HepG2 (cell line): ENCODE measurements around the gene SEPTIN10. TPM values are rescaled to one million over a fixed set of nuclear protein-coding genes. Genes with fewer than 3 reads are reported as not detected.

Experiments
- FOXP4 ChIP-seq: sonication (generic); formaldehyde crosslinking; IDR thresholded peaks from 2 replicates; pipeline ENCODE4 v1.4.0; 2020; ENCODE audit warnings: missing genetic modification reagents
- MEIS1 ChIP-seq: sonication (generic); formaldehyde crosslinking; IDR thresholded peaks from 2 replicates; pipeline ENCODE4 v1.9.0; 2021; ENCODE audit warnings: mild to moderate bottlenecking, missing genetic modification reagents, moderate library complexity, borderline replicate concordance
- PHF8 ChIP-seq: sonication (generic); formaldehyde crosslinking; IDR thresholded peaks from 2 replicates; pipeline ENCODE4 v1.5.0; 2020; ENCODE audit warnings: missing genetic modification reagents
- PLRG1 ChIP-seq: fragments of 450-650 bp; conservative IDR thresholded peaks from 2 replicates; pipeline ENCODE4 v1.6.1; 2016
- RAD51 ChIP-seq: fragments of 450-650 bp; IDR thresholded peaks from 2 replicates; pipeline ENCODE4 v1.6.1; 2016; ENCODE audit warnings: borderline replicate concordance
- SMAD3 ChIP-seq: sonication (generic); formaldehyde crosslinking; IDR thresholded peaks from 2 replicates; pipeline ENCODE4 v1.4.0; 2020; ENCODE audit warnings: missing genetic modification reagents
- TEAD3 ChIP-seq: optimal IDR thresholded peaks from 2 replicates; pipeline ENCODE3; 2016; ENCODE audit warnings: borderline replicate concordance
- ZNF17 ChIP-seq: sonication (generic); formaldehyde crosslinking; IDR thresholded peaks from 2 replicates; pipeline ENCODE4 v1.5.0; 2020; ENCODE audit warnings: mild to moderate bottlenecking, missing genetic modification reagents
- polyA plus RNA-seq, 8 experiments: library from polyadenylated mRNA; depleted of rRNA in 3 of 8; stranded (reverse) in 7 of 8; unstranded in 1 of 8; fragments of >200 nt; fragmentation: Illumina TruSeq in 4 of 8; extraction: Trizol in 4 of 8; gene quantifications; 2 replicates each; pipeline versions ENCODE4 v1.2.1 to v1.2.3, GENCODE V29; 2011 to 2016; ENCODE audit warnings: low read depth in 4 of 8, missing spikeins in 1 of 8, mixed read lengths in 1 of 8; ENCODE audit not compliant: insufficient read depth in 1 of 8
- total RNA-seq, 5 experiments: library from RNA; depleted of rRNA; stranded (reverse); fragments of >200 nt; fragmentation: Illumina TruSeq; extraction: Trizol; gene quantifications; 2 replicates each; pipeline ENCODE4 v1.2.3, GENCODE V29; 2016; ENCODE audit warnings: low read depth in 1 of 5
- TF ChIP-seq, protein P1 (sequence below): sonication (generic); formaldehyde crosslinking; IDR thresholded peaks from 2 replicates; pipeline ENCODE4 v1.4.0; 2020; ENCODE audit warnings: missing genetic modification reagents
- TF ChIP-seq, protein P2 (sequence below): sonication (generic); formaldehyde crosslinking; conservative IDR thresholded peaks from 2 replicates; pipeline ENCODE4 v1.4.0; 2020; ENCODE audit warnings: mild to moderate bottlenecking, missing genetic modification reagents, moderate library complexity
- TF ChIP-seq, protein P3 (sequence below): sonication (generic); formaldehyde crosslinking; IDR thresholded peaks from 2 replicates; pipeline ENCODE4 v1.4.0; 2020; ENCODE audit warnings: missing genetic modification reagents
- TF ChIP-seq, protein P4 (sequence below): sonication (generic); formaldehyde crosslinking; IDR thresholded peaks from 2 replicates; pipeline ENCODE4 v1.4.0; 2020; ENCODE audit warnings: missing genetic modification reagents
- TF ChIP-seq, protein P5 (sequence below): sonication (generic); formaldehyde crosslinking; IDR thresholded peaks from 2 replicates; pipeline ENCODE4 v1.4.0; 2020; ENCODE audit warnings: missing genetic modification reagents

The SEPTIN10 gene
- total and polyA plus RNA-seq, 2 of the 13 experiments (the other 11 are each of a cell fraction or from before 2014, with no cell fraction given) = 45.8 to 67.5 TPM

DNA sequence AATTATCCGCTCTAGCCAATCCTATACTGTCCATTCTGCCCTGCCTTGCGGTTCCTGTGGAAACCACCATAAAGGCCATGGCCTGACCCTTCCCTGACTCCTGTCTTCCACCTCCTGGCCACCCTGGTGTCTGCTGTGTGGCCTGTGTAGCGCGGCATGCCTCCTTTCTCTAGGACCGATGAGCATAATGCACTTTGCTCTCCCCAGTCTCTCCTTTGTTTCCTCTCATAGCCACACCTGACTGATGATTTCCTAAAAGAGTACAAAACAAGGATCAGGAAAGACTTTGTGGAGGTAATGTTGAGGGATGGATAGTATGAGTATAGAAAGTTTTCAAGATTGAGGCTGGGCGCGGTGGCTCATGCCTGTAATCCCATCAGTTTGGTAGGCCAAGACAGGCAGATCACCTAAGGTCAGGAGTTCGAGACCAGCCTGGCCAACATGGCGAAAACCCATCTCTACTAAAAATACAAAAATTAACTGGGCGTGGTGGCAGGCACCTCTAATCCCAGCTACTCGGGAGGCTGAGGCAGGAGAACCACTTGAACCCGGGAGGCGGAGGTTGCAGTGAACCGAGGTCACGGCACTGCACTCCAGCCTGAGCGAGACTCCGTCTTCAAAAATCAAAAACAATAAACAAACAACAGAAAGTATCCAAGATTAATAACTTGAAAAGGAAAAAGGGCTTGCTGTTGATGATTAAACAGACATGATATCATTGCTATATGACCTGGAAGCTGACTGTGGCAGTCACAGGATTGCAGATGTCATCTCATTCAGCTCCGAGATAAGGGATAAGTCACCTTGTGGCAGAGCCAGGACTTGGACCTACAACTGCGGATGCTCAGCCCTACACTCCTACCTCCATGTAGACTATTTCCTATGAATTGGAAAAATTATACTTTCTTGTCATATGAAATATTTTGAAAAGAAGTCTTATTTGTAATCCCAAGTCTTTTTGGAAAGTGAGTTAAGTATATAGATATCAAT lies 17.0 kb upstream of the SEPTIN10 start (continued):
- TF ChIP-seq PLRG1 (no peak), FOXP4 (CRISPR knock-in tag) (peak; percentile 38; the same call in 1 of the 2 replicates), TEAD3 (CRISPR knock-in tag) (peak; percentile 63), ZNF17 (CRISPR knock-in tag) (no peak), RAD51 (no peak), SMAD3 (CRISPR knock-in tag) (no peak), PHF8 (CRISPR knock-in tag) (no peak), MEIS1 (CRISPR knock-in tag) (no peak)
- TF ChIP-seq, protein P1, sequence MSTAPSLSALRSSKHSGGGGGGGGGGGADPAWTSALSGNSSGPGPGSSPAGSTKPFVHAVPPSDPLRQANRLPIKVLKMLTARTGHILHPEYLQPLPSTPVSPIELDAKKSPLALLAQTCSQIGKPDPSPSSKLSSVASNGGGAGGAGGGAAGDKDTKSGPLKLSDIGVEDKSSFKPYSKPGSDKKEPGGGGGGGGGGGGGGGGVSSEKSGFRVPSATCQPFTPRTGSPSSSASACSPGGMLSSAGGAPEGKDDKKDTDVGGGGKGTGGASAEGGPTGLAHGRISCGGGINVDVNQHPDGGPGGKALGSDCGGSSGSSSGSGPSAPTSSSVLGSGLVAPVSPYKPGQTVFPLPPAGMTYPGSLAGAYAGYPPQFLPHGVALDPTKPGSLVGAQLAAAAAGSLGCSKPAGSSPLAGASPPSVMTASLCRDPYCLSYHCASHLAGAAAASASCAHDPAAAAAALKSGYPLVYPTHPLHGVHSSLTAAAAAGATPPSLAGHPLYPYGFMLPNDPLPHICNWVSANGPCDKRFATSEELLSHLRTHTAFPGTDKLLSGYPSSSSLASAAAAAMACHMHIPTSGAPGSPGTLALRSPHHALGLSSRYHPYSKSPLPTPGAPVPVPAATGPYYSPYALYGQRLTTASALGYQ (CRISPR knock-in tag) = no peak
- TF ChIP-seq, protein P2, sequence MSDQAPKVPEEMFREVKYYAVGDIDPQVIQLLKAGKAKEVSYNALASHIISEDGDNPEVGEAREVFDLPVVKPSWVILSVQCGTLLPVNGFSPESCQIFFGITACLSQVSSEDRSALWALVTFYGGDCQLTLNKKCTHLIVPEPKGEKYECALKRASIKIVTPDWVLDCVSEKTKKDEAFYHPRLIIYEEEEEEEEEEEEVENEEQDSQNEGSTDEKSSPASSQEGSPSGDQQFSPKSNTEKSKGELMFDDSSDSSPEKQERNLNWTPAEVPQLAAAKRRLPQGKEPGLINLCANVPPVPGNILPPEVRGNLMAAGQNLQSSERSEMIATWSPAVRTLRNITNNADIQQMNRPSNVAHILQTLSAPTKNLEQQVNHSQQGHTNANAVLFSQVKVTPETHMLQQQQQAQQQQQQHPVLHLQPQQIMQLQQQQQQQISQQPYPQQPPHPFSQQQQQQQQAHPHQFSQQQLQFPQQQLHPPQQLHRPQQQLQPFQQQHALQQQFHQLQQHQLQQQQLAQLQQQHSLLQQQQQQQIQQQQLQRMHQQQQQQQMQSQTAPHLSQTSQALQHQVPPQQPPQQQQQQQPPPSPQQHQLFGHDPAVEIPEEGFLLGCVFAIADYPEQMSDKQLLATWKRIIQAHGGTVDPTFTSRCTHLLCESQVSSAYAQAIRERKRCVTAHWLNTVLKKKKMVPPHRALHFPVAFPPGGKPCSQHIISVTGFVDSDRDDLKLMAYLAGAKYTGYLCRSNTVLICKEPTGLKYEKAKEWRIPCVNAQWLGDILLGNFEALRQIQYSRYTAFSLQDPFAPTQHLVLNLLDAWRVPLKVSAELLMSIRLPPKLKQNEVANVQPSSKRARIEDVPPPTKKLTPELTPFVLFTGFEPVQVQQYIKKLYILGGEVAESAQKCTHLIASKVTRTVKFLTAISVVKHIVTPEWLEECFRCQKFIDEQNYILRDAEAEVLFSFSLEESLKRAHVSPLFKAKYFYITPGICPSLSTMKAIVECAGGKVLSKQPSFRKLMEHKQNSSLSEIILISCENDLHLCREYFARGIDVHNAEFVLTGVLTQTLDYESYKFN (CRISPR knock-in tag) = peak; percentile 76
- TF ChIP-seq, protein P3, sequence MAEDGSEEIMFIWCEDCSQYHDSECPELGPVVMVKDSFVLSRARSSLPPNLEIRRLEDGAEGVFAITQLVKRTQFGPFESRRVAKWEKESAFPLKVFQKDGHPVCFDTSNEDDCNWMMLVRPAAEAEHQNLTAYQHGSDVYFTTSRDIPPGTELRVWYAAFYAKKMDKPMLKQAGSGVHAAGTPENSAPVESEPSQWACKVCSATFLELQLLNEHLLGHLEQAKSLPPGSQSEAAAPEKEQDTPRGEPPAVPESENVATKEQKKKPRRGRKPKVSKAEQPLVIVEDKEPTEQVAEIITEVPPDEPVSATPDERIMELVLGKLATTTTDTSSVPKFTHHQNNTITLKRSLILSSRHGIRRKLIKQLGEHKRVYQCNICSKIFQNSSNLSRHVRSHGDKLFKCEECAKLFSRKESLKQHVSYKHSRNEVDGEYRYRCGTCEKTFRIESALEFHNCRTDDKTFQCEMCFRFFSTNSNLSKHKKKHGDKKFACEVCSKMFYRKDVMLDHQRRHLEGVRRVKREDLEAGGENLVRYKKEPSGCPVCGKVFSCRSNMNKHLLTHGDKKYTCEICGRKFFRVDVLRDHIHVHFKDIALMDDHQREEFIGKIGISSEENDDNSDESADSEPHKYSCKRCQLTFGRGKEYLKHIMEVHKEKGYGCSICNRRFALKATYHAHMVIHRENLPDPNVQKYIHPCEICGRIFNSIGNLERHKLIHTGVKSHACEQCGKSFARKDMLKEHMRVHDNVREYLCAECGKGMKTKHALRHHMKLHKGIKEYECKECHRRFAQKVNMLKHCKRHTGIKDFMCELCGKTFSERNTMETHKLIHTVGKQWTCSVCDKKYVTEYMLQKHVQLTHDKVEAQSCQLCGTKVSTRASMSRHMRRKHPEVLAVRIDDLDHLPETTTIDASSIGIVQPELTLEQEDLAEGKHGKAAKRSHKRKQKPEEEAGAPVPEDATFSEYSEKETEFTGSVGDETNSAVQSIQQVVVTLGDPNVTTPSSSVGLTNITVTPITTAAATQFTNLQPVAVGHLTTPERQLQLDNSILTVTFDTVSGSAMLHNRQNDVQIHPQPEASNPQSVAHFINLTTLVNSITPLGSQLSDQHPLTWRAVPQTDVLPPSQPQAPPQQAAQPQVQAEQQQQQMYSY (CRISPR knock-in tag) = no peak
- TF ChIP-seq, protein P4, sequence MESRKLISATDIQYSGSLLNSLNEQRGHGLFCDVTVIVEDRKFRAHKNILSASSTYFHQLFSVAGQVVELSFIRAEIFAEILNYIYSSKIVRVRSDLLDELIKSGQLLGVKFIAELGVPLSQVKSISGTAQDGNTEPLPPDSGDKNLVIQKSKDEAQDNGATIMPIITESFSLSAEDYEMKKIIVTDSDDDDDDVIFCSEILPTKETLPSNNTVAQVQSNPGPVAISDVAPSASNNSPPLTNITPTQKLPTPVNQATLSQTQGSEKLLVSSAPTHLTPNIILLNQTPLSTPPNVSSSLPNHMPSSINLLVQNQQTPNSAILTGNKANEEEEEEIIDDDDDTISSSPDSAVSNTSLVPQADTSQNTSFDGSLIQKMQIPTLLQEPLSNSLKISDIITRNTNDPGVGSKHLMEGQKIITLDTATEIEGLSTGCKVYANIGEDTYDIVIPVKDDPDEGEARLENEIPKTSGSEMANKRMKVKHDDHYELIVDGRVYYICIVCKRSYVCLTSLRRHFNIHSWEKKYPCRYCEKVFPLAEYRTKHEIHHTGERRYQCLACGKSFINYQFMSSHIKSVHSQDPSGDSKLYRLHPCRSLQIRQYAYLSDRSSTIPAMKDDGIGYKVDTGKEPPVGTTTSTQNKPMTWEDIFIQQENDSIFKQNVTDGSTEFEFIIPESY = peak; percentile 62; the same call in 1 of the 2 replicates
- TF ChIP-seq, protein P5, sequence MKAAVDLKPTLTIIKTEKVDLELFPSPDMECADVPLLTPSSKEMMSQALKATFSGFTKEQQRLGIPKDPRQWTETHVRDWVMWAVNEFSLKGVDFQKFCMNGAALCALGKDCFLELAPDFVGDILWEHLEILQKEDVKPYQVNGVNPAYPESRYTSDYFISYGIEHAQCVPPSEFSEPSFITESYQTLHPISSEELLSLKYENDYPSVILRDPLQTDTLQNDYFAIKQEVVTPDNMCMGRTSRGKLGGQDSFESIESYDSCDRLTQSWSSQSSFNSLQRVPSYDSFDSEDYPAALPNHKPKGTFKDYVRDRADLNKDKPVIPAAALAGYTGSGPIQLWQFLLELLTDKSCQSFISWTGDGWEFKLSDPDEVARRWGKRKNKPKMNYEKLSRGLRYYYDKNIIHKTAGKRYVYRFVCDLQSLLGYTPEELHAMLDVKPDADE (CRISPR knock-in tag) = no peak
